Measurements from ENCODE around the gene TPPP2. TPM values are rescaled to one million over a fixed set of nuclear protein-coding genes. Genes with fewer than 3 reads are reported as not detected.

Gene TPPP2
- total RNA-seq, 2 experiments from 2014 or later: not detected

DNA sequence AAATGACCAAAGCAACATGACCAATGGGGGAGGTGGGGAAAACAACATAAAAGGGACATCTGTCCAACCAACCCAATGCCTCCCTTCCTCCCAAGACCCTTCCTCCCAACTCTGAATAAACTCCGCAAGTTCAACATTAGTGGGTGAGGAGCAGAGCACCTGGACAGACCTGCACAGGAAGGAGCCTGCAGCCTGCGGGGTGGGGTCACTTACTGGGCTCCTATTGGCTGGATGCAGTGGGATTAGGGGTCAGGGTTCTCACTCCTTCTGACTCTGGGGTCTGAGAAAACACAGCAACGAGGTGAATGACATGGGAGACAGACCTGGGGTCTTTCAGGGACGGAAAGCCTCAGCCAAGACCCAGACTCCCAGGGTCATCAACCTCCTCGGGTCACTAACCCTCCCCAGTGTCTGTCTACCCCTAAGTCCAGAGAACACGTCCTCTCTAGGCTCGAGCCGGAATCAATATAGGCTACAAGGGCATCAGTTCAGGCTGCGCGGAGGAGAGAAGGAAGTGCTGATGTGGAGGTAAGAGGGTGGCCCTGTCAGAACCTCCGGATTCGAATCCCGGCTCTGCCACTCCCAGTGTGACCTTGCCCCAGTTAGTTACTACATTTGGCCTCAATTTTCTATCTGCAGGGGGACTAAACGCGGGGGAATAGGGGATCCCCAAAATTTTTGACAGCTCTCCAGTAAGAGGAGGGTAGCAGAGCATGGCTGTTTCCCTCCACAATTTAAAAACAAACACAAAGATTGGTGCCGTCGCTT is 6.0 kb upstream of the TPPP2 start:
- DNase-seq (ENCODE audit: low spot score): no peak
- no peak overlapping the region for H3K4me3 ChIP-seq (ENCODE audit: low read depth, low read length, poor library complexity, severe bottlenecking)
- no TSS peak for BruUV-seq (replicated peaks)
- H3K79me2 ChIP-seq (ENCODE audit: insufficient read depth, low read depth, low read length): no peaks in the 10 kb centered on the region
- no peak for TF ChIP-seq EZH2phosphoT487 (IDR thresholded peaks at IDR 0.05; ENCODE audit: borderline replicate concordance, low read depth, low read length)
- TF ChIP-seq, protein P1, sequence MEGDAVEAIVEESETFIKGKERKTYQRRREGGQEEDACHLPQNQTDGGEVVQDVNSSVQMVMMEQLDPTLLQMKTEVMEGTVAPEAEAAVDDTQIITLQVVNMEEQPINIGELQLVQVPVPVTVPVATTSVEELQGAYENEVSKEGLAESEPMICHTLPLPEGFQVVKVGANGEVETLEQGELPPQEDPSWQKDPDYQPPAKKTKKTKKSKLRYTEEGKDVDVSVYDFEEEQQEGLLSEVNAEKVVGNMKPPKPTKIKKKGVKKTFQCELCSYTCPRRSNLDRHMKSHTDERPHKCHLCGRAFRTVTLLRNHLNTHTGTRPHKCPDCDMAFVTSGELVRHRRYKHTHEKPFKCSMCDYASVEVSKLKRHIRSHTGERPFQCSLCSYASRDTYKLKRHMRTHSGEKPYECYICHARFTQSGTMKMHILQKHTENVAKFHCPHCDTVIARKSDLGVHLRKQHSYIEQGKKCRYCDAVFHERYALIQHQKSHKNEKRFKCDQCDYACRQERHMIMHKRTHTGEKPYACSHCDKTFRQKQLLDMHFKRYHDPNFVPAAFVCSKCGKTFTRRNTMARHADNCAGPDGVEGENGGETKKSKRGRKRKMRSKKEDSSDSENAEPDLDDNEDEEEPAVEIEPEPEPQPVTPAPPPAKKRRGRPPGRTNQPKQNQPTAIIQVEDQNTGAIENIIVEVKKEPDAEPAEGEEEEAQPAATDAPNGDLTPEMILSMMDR (conservative IDR thresholded peaks at IDR 0.05; ENCODE audit: low read length): no peak
- H3K9me3 ChIP-seq (ENCODE audit: low read length): no peaks in the 10 kb centered on the region
- ChIA-PET CTCF (ENCODE audit: unreplicated experiment) (interaction anchor here (0.6 kb wide), 1 partner anchor 419 kb away, joined by 3 read pairs; no protein-coding TSS in a partner anchor), POLR2A (no interaction called here)
- H3K27ac ChIP-seq (ENCODE audit: low read depth, low read length, poor library complexity, severe bottlenecking): no peak overlapping the region
- H3K36me3 ChIP-seq (ENCODE audit: insufficient read depth, low read length): no peaks in the 10 kb centered on the region
- no peaks in the 10 kb centered on the region for H4K20me1 ChIP-seq (ENCODE audit: insufficient read depth, low read length)
- intact Hi-C loops (cut with micrococcal nuclease; ENCODE audit: unreplicated experiment): no loop called here
- no peaks in the 10 kb centered on the region for H3K9me2 ChIP-seq (ENCODE audit: insufficient read depth, low read length)
- H3K4me2 ChIP-seq (ENCODE audit: low read length): no peak overlapping the region
- H2AFZ ChIP-seq (ENCODE audit: low read length): no peak overlapping the region
- H3K4me1 ChIP-seq (ENCODE audit: insufficient read depth, low read length, poor library complexity, severe bottlenecking): no peaks in the 10 kb centered on the region

DNA sequence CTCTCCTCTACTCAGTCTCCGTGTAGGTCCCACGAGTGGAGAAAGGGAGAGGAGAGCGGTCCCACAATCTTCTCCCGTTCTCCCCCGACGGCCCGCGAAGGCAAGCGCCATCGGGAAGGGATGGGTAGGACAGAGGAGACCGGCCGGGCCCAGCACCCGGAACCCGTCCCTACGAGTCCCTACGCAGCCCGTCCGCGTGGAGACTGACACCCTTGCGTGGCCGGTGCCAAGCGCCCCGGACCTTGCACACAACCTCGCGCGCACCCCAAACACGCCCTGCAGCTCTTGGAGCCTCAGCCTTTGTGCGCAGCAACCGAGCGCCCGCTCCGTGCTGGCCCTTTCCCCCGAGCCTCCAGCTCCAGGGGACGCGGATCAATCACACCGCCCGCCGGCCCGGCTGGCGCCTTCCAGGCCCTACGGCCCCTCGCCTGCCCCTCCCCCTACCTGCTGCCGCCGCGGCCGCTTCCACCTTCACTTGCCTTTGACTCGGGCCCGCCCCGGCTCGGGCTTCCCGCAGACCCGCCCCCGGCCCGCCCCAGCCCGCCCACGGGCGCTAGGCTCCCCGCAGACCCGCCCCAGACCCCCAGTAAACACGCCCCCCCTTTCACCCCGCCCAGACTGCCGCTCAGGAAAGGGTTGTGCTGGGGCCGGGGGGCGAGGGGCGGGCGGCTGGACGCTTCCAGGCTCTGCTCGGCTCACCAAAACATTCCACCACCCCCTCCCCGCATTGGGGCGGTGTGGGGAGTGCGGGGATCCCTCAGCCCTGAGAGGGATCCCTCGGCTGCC is 5.2 kb upstream of the TPPP2 start, which contains the start of gene NDRG2:
Gene NDRG2, minus strand, starts transcription at position 477 of the 786 bp plus-strand sequence. CDS start 1,746 bp downstream, outside the sequence.
- Histone ChIP-seq H3K27ac (ENCODE audit: low read depth, low read length, poor library complexity, severe bottlenecking) (no peak within 1 kb of the TSS), H4K20me1 (ENCODE audit: insufficient read depth, low read length) (no peaks in the 10 kb centered on the region), H2AFZ (ENCODE audit: low read length) (no peak within 1 kb of the TSS), H3K9me2 (ENCODE audit: insufficient read depth, low read length) (no peaks in the 10 kb centered on the region), H3K4me1 (ENCODE audit: insufficient read depth, low read length, poor library complexity, severe bottlenecking) (no peaks in the 10 kb centered on the region), H3K4me2 (ENCODE audit: low read length) (no peak within 1 kb of the TSS; the same call in 1 of the 2 replicates), H3K36me3 (ENCODE audit: insufficient read depth, low read length) (no peaks in the 10 kb centered on the region), H3K79me2 (ENCODE audit: insufficient read depth, low read depth, low read length) (no peaks in the 10 kb centered on the region), H3K9me3 (ENCODE audit: low read length) (no peaks in the 10 kb centered on the region), H3K4me3 (ENCODE audit: low read depth, low read length, poor library complexity, severe bottlenecking) (no peak within 1 kb of the TSS)
- ChIA-PET CTCF (ENCODE audit: unreplicated experiment) (no interaction called here), POLR2A (no interaction called here)
- intact Hi-C loops (cut with micrococcal nuclease; ENCODE audit: unreplicated experiment): no loop called here
- no TSS peak for BruUV-seq (replicated peaks)
- no peak for DNase-seq (ENCODE audit: low spot score)
- TF ChIP-seq EZH2phosphoT487 (IDR thresholded peaks at IDR 0.05; ENCODE audit: borderline replicate concordance, low read depth, low read length): no peak
- TF ChIP-seq, protein P1 (conservative IDR thresholded peaks at IDR 0.05; ENCODE audit: low read length): no peak
